Measurements from ENCODE around the gene ULBP1. TPM values are rescaled to one million over a fixed set of nuclear protein-coding genes. Genes with fewer than 3 reads are reported as not detected.
"Not testable (repeated sequence)": the region's sequence is repeated elsewhere in the genome, so short reads cannot be mapped to it uniquely, and the experiment has no call there.

Gene ULBP1
- total RNA-seq, 4 donors from 2014 or later = 0.32 to 0.38 TPM; not detected in 2

DNA sequence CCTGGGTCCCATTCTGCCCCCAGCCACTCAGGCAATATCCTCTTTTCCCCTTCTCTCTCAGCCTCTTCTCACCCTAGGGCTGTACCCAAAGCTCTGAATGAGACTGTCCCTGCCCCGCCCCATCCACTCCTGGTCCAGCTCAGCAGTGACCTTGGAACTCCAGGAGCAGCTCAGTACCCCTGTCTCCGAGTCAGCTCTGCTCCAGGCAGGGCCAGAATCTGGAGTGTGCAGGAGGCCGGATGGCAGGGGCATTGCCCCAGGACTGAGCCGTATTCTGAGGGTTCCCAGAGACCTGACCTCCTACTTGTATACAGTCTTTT, 38.9 kb upstream of the ULBP1 start:
- DNase-seq (ENCODE audit: low spot score in 2 of 2) = no peak
- 81 to 88% methylated on average over 4 of the region's 4 CpGs for WGBS, 2 donors
- intact Hi-C loops (cut with DNase I; ENCODE audit: low total_unique reads) = loop anchor here (5.0 kb wide), 1 partner anchor 1043 kb away; no protein-coding TSS in a partner anchor

DNA sequence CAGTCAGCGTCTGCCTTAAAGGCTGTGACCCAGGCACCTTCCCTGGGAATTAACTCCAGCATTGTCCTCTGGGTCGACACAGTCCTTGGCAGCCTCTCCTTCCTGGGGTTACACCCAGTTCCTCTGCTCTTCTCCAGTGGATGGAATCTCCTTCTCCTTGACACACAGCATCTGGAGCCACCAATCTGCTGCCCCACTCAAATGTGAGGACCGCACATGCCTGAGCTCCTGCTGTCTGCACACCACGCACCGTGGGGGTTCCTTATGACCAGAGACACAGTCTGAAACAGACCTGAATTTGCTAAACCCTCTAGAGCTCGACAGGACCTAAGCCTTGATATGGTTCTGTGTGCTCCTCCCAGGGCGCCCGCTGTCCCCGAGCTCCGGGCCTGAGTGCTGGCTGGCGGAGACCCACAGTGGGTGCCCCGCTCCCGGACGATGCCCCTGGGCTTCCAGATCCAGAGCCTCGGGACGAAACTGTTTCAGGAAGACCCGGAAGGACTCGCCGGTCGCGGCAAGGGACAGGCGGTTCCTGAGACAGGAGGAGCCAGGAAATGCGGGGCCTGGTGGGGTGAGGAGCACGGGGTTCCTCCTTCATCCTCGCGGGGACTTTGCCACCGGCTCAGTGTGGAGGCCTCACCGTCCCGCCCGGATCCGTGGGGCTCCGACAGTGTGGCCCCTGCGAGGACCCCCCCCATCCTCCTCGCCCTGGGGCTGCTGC, 38.3 kb upstream of the ULBP1 start:
- TF ChIP-seq, protein P1, sequence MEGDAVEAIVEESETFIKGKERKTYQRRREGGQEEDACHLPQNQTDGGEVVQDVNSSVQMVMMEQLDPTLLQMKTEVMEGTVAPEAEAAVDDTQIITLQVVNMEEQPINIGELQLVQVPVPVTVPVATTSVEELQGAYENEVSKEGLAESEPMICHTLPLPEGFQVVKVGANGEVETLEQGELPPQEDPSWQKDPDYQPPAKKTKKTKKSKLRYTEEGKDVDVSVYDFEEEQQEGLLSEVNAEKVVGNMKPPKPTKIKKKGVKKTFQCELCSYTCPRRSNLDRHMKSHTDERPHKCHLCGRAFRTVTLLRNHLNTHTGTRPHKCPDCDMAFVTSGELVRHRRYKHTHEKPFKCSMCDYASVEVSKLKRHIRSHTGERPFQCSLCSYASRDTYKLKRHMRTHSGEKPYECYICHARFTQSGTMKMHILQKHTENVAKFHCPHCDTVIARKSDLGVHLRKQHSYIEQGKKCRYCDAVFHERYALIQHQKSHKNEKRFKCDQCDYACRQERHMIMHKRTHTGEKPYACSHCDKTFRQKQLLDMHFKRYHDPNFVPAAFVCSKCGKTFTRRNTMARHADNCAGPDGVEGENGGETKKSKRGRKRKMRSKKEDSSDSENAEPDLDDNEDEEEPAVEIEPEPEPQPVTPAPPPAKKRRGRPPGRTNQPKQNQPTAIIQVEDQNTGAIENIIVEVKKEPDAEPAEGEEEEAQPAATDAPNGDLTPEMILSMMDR (IDR thresholded peaks at IDR 0.05) = no peak
- TF ChIP-seq POLR2A (IDR thresholded peaks at IDR 0.05) = no peak
- H3K4me3 ChIP-seq (ENCODE audit: low read depth, poor library complexity, severe bottlenecking) = peak overlapping the region; percentile 11
- peak in 1 of 2 donors; percentile 90 for DNase-seq (ENCODE audit: low spot score in 2 of 2)
- intact Hi-C loops (cut with DNase I; ENCODE audit: low total_unique reads) = loop anchor here (5.0 kb wide), 1 partner anchor 1043 kb away; no protein-coding TSS in a partner anchor
- WGBS, 2 donors = 6 to 11% methylated on average over 23 of the region's 34 CpGs

More for the DNA sequence above, 38.9 kb upstream of the ULBP1 start:
- TF ChIP-seq, protein P1 (IDR thresholded peaks at IDR 0.05) = no peak
- no peak for TF ChIP-seq POLR2A (IDR thresholded peaks at IDR 0.05)
- H3K4me3 ChIP-seq (ENCODE audit: low read depth, poor library complexity, severe bottlenecking) = no peak overlapping the region

DNA sequence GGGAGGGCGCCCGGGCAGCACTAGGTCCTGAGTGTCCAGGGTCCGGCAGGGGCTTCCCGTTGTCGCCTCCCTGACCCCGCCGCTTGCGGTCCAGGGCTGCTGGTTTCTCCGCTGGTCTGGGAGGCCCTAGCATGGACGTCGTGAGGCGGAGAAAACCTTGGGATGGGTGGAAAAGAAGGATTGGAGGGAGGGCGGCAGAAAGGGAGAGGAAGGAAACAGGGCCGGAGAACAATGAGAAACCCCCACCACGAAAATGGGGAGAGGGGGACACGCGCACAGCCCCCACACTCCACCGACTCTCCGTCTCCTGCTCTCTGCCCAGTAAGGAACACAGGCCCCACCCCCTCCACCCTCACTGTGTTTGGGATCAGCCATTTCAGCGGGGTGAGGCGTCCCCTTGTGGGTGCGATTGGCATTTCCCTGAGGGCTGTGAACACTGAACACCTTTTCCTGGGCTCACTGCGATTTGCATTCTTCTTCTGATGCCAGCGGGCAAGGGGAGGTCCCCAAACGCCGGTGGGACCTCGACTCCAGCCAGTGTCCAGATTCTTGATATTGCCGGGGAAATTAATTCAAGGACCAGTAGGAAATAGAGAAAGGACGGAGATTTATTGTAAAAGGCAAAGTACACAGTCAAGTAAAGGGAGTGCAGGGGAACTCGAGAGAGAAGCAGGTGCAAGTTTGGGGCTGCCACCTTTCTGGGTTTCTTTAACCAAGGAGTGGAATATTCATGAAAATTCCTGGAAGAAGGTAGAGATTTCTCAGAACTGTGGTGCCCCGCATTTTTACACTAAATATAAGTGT, 37.6 kb upstream of the ULBP1 start:
- peak overlapping the region; percentile 11 for H3K4me3 ChIP-seq (ENCODE audit: low read depth, poor library complexity, severe bottlenecking)
- intact Hi-C loops (cut with DNase I; ENCODE audit: low total_unique reads) = loop anchor here (1.0 to 5.0 kb wide), 2 partner anchors 91 to 1044 kb away; no protein-coding TSS in a partner anchor
- DNase-seq (ENCODE audit: low spot score in 2 of 2) = peak; percentile 93 to 98
- 2 to 3% methylated on average over 31 of the region's 31 CpGs for WGBS, 2 donors
- TF ChIP-seq, protein P1 (IDR thresholded peaks at IDR 0.05) = peak in 1 of 3 donors; percentile 97
- no peak for TF ChIP-seq POLR2A (IDR thresholded peaks at IDR 0.05)

DNA sequence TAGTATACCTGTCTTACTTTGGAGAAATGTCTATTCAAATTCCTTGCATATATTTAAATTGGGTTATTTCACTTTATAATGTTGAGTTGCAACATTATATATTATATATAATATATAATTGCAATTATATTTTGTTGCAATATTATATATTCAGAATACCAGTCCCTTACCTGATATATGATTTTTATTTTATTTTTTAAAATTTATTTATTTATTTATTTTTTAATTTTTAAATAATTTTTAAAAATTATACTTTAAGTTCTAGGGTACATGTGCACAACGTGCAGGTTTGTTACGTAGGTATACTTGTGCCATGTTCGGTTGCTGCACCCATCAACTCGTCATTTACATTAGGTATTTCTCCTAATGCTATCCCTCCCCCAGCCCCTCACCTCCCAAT, 36.7 kb upstream of the ULBP1 start:
- intact Hi-C loops (cut with DNase I; ENCODE audit: low total_unique reads) = loop anchor here (5.0 kb wide), 1 partner anchor 1045 kb away; no protein-coding TSS in a partner anchor
- DNase-seq (ENCODE audit: low spot score in 2 of 2) = peak in 1 of 2 donors; percentile 25
- WGBS, 2 donors = 82 to 89% methylated on average over 4 of the region's 4 CpGs
- H3K4me3 ChIP-seq (ENCODE audit: low read depth, poor library complexity, severe bottlenecking) = not testable (repeated sequence)

DNA sequence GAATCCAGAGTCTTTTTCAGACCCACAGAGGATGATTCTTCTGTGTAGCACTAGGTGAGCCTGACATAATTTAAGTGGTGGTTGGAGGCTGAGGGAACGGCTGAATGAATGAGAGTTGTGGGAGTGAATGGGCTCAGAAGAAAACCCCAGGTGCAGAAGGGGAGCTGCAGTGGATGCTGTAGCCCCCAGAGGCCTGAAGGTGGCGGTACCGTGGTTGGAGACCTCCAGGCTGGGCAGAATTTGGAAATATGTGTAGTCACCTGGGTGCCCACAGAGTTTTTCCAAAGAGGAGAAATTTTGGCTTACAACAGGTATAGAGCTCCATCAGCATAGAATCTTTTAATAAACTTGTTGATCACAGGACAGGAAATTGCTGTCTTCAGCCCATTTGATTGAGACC, 34.3 kb upstream of the ULBP1 start:
- intact Hi-C loops (cut with DNase I; ENCODE audit: low total_unique reads) = loop anchor here (5.0 kb wide), 1 partner anchor 1047 kb away; no protein-coding TSS in a partner anchor
- WGBS, 2 donors = 17 to 22% methylated on average over 3 of the region's 3 CpGs
- H3K4me3 ChIP-seq (ENCODE audit: low read depth, poor library complexity, severe bottlenecking) = no peak overlapping the region
- peak in 1 of 2 donors; percentile 67 for DNase-seq (ENCODE audit: low spot score in 2 of 2)
- no peak for TF ChIP-seq POLR2A (IDR thresholded peaks at IDR 0.05)
- TF ChIP-seq, protein P1 (IDR thresholded peaks at IDR 0.05) = no peak

DNA sequence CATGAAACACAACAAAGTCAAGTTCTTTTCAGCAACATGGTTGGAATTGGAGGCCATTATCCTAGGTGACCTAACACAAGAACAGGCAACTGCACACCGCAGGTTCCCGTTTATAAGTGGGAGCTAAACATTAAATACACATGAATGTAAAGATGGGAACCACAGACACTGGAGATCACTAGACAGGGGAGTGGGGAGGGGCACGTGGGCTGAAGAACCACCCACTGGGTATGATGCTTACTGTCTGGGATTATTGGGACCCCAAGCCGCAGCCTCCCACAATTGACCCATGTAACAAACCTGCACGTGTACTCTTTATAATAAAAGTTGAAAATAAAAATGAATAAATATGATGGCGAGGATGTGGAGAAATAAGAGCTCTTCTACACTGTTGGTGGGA, 32.2 kb upstream of the ULBP1 start:
- peak in 1 of 2 donors; percentile 31 for DNase-seq (ENCODE audit: low spot score in 2 of 2)
- H3K4me3 ChIP-seq (ENCODE audit: low read depth, poor library complexity, severe bottlenecking) = no peak overlapping the region
- intact Hi-C loops (cut with DNase I; ENCODE audit: low total_unique reads) = loop anchor here (5.0 kb wide), 1 partner anchor 86 kb away; no protein-coding TSS in a partner anchor
- WGBS, 2 donors = 71 to 81% methylated on average over 6 of the region's 6 CpGs
- TF ChIP-seq, protein P1 (IDR thresholded peaks at IDR 0.05) = no peak
- TF ChIP-seq POLR2A (IDR thresholded peaks at IDR 0.05) = no peak
